Mesendoderm (in vitro differentiated cells): ENCODE data around the gene AKR7A3.
"Not testable (repeated sequence)": the region's sequence is repeated elsewhere in the genome, so short reads cannot be mapped to it uniquely, and the experiment has no call there.

Experiments used
- DNase-seq: peaks from one replicate; pipeline ENCODE4 v3.0.0; 2013
- H2AK5ac ChIP-seq: 2 replicates; pipeline ENCODE4 v1.6.1; 2013; ENCODE audit warnings: low read length, inconsistent platforms
- H2BK120ac ChIP-seq: 2 replicates; pipeline ENCODE4 v1.6.1; 2013; ENCODE audit warnings: low read depth, mild to moderate bottlenecking, low read length, moderate library complexity, mixed read lengths
- H2BK15ac ChIP-seq: replicated peaks from 2 replicates; pipeline ENCODE4 v1.6.1; 2013; ENCODE audit warnings: low read depth, mild to moderate bottlenecking, moderate library complexity
- H2BK5ac ChIP-seq: 2 replicates; pipeline ENCODE4 v1.6.1; 2013; ENCODE audit warnings: low read length, inconsistent platforms
- H3K18ac ChIP-seq: 2 replicates; pipeline ENCODE4 v1.6.1; 2013; ENCODE audit warnings: mild to moderate bottlenecking, low read length, mixed read lengths
- H3K23ac ChIP-seq: one replicate; pipeline ENCODE4 v1.6.1; 2013; ENCODE audit warnings: low read length
- H3K27ac ChIP-seq: 2 replicates; pipeline ENCODE4 v1.5.1; 2013; ENCODE audit warnings: low read depth, mild to moderate bottlenecking, inconsistent platforms, low read length, moderate library complexity
- H3K27me3 ChIP-seq: 2 replicates; pipeline ENCODE4 v1.6.1; 2013; ENCODE audit warnings: low read length, control low read depth, mild to moderate bottlenecking, inconsistent platforms; ENCODE audit not compliant: insufficient read depth, poor library complexity
- H3K36me3 ChIP-seq: 2 replicates; pipeline ENCODE4 v1.6.1; 2013; ENCODE audit warnings: low read length, inconsistent platforms; ENCODE audit not compliant: control insufficient read depth, insufficient read depth
- H3K4ac ChIP-seq: one replicate; pipeline ENCODE4 v1.6.1; 2013; ENCODE audit warnings: low read depth, mild to moderate bottlenecking, low read length, moderate library complexity
- H3K4me1 ChIP-seq: 2 replicates; pipeline ENCODE4 v1.6.1; 2013; ENCODE audit warnings: low read depth, low read length, inconsistent platforms; ENCODE audit not compliant: control insufficient read depth
- H3K4me2 ChIP-seq: 2 replicates; pipeline ENCODE4 v1.6.1; 2013; ENCODE audit warnings: low read length
- H3K4me3 ChIP-seq: 2 replicates; pipeline ENCODE4 v1.5.1; 2013; ENCODE audit warnings: mild to moderate bottlenecking, low read length
- H3K56ac ChIP-seq: one replicate; pipeline ENCODE4 v1.6.1; 2013; ENCODE audit warnings: low read length
- H3K79me1 ChIP-seq: 2 replicates; pipeline ENCODE4 v1.6.1; 2013; ENCODE audit warnings: low read length, inconsistent platforms
- H3K79me2 ChIP-seq: 2 replicates; pipeline ENCODE4 v1.6.1; 2013; ENCODE audit warnings: mild to moderate bottlenecking, low read length; ENCODE audit not compliant: control insufficient read depth, insufficient read depth
- H3K9ac ChIP-seq: 2 replicates; pipeline ENCODE4 v1.6.1; 2013; ENCODE audit warnings: low read length, inconsistent platforms
- H4K5ac ChIP-seq: one replicate; pipeline ENCODE4 v1.6.1; 2013; ENCODE audit warnings: low read length
- H4K8ac ChIP-seq: one replicate; pipeline ENCODE4 v1.6.1; 2013; ENCODE audit warnings: low read depth, mild to moderate bottlenecking, control low read depth, low read length, moderate library complexity
- WGBS: extraction: QIAGEN DNeasy Blood & Tissue Kit; methylation state at CpG from one replicate; pipeline ENCODE4 v1.1.7; 2013; ENCODE audit warnings: low lambda C conversion rate, missing lambda C conversion rate; ENCODE audit not compliant: insufficient coverage; ENCODE audit errors: extremely low coverage; 5-methylcytosine and 5-hydroxymethylcytosine counted together

AKR7A3 gene

DNA sequence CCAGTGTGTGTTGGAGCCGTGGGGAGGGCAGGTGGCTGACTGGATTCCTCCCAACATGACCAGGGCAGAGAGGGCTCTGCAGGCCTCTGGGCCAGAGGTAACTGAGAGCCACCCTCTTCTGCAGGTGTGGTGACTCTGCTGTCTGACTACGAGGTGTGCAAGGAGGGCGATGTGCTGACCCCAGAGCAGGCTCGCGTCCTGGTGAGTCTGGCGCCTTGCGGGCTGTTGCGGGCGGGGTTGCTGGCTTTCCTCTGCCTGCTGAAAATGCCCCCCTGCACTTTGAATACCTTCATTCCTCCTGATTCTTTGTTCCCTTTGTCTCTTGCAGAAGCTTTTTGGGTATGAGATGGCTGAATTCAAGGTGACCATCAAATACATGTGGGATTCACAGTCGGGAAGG is 30.2 kb downstream of the AKR7A3 start:
- Histone ChIP-seq H3K56ac (no peak overlapping the region), H3K18ac (no peak overlapping the region), H3K79me2 (peaks cover 25% of the 10 kb centered on the region), H2BK5ac (no peak overlapping the region), H3K9ac (no peak overlapping the region), H3K4me2 (no peak overlapping the region), H2AK5ac (no peak overlapping the region), H4K5ac (no peak overlapping the region), H3K4me3 (no peak overlapping the region), H3K36me3 (peaks cover 18% of the 10 kb centered on the region), H4K8ac (no peak overlapping the region), H2BK15ac (no peak overlapping the region), H3K79me1 (peaks cover 14% of the 10 kb centered on the region), H2BK120ac (no peak overlapping the region), H3K23ac (no peak overlapping the region), H3K27me3 (no peaks in the 10 kb centered on the region), H3K4me1 (peaks cover 1% of the 10 kb centered on the region), H3K27ac (no peak overlapping the region), H3K4ac (no peak overlapping the region)
- no CpG with 5 or more reads among the region's 10 CpGs for WGBS
- DNase-seq = no peak

DNA sequence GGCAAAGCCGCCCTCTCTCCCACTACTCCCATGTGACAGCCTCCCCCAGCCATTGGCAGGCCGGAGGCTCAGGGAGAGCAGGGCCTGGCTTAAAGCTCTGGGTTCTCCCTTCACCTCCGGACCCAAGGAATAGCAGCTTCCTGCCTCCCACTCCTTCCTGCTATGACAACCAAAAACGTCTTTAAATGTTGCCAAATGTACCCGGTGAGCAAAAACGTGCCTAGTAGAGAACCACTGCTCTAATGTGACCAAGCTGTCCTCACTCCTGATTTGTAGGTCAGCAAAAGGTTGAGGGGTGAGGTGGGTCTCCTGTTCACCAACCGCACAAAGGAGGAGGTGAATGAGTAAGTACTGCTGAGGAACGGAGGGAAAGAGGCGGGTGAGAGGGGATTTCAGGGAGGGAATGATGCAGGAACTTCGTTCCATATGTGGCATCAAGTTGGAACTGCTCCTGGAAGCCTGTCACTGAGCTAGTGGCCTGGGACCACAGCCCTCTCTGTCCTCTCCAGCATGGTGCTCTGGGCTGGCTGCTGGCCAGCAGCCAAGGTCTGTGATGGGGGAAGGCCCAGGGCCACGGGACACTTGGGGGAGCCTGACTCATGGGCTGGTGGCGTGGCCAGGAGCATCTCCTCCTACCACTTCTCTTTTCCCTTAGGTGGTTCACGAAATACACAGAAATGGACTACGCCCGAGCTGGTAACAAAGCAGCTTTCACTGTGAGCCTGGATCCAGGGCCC is 31.2 kb downstream of the AKR7A3 start:
- H3K23ac ChIP-seq = no peak overlapping the region
- H3K56ac ChIP-seq = no peak overlapping the region
- H3K36me3 ChIP-seq = peaks cover 18% of the 10 kb centered on the region
- H2BK5ac ChIP-seq = no peak overlapping the region
- DNase-seq = no peak
- no peak overlapping the region for H3K27ac ChIP-seq
- peaks cover 35% of the 10 kb centered on the region for H3K79me2 ChIP-seq
- H3K18ac ChIP-seq = no peak overlapping the region
- peaks cover 4% of the 10 kb centered on the region for H3K4me1 ChIP-seq
- no peak overlapping the region for H2AK5ac ChIP-seq
- no peak overlapping the region for H3K9ac ChIP-seq
- H3K27me3 ChIP-seq = no peaks in the 10 kb centered on the region
- no CpG with 5 or more reads among the region's 15 CpGs for WGBS
- no peak overlapping the region for H3K4me3 ChIP-seq
- no peak overlapping the region for H3K4ac ChIP-seq
- H2BK120ac ChIP-seq = no peak overlapping the region
- H3K4me2 ChIP-seq = no peak overlapping the region
- H3K79me1 ChIP-seq = peaks cover 14% of the 10 kb centered on the region
- H4K8ac ChIP-seq = no peak overlapping the region
- H2BK15ac ChIP-seq = no peak overlapping the region
- no peak overlapping the region for H4K5ac ChIP-seq

DNA sequence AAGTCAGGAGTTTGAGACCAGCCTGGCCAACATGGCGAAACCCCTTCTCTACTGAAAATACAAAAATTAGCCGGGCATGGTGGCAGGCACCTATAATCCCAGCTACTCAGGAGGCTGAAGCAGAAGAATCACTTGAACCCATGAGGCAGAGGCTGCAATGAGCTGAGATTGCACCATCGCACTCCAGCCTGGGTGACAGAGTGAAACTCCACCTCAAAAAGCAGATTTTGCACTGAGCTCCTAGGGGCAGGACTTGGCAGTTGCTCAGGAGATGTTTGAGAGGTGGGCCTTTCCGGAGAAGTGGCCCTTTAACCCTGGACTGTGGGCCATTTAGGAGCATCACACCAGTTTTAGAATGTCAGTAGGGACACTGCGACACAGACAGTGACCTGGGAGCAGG is 32.3 kb downstream of the AKR7A3 start:
- not testable (repeated sequence) for DNase-seq

DNA sequence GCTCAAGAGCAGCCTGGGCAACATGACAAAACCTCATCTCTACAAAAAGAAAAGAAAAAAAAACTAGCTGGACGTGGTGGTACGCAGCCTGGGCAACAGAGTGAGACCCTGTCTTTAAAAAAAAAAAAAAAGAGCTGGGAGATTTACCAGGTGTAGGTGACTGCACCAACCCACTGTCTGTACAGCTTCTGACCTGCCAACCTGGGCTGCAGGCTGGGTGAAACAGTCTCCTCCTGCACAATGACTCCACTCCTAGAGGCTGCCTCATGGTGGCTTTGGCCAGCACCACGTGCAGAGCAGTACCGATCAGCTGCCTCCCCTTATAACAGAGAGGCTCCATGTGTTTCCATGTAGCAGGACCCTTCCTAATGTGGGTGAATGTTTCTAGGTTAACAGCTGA is 33.3 kb downstream of the AKR7A3 start:
- no peak overlapping the region for H3K23ac ChIP-seq
- no peak overlapping the region for H2BK15ac ChIP-seq
- no peak overlapping the region for H2AK5ac ChIP-seq
- peaks cover 22% of the 10 kb centered on the region for H3K79me1 ChIP-seq
- H3K56ac ChIP-seq = no peak overlapping the region
- H3K4ac ChIP-seq = no peak overlapping the region
- no peak overlapping the region for H2BK5ac ChIP-seq
- H3K18ac ChIP-seq = no peak overlapping the region
- peaks cover 14% of the 10 kb centered on the region for H3K36me3 ChIP-seq
- H3K27me3 ChIP-seq = no peaks in the 10 kb centered on the region
- no peak overlapping the region for H3K27ac ChIP-seq
- WGBS = no CpG with 5 or more reads among the region's 4 CpGs
- DNase-seq = no peak
- no peak overlapping the region for H3K9ac ChIP-seq
- H3K79me2 ChIP-seq = peaks cover 52% of the 10 kb centered on the region
- H2BK120ac ChIP-seq = no peak overlapping the region
- no peak overlapping the region for H3K4me2 ChIP-seq
- H4K8ac ChIP-seq = no peak overlapping the region
- no peak overlapping the region for H4K5ac ChIP-seq
- no peak overlapping the region for H3K4me3 ChIP-seq
- H3K4me1 ChIP-seq = peaks cover 6% of the 10 kb centered on the region

More for the DNA sequence above, 32.3 kb downstream of the AKR7A3 start:
- H3K23ac ChIP-seq, H3K4me1 ChIP-seq, H3K4ac ChIP-seq, H3K27ac ChIP-seq, H2AK5ac ChIP-seq, H3K9ac ChIP-seq, H3K27me3 ChIP-seq, H4K5ac ChIP-seq, H3K18ac ChIP-seq, H3K4me3 ChIP-seq, H2BK15ac ChIP-seq, H4K8ac ChIP-seq, H2BK120ac ChIP-seq, H2BK5ac ChIP-seq, H3K56ac ChIP-seq, H3K4me2 ChIP-seq: not testable (repeated sequence)
- H3K79me1 ChIP-seq = peaks cover 17% of the 10 kb centered on the region
- H3K36me3 ChIP-seq = peaks cover 18% of the 10 kb centered on the region
- peaks cover 42% of the 10 kb centered on the region for H3K79me2 ChIP-seq
- no CpG with 5 or more reads among the region's 5 CpGs for WGBS

DNA sequence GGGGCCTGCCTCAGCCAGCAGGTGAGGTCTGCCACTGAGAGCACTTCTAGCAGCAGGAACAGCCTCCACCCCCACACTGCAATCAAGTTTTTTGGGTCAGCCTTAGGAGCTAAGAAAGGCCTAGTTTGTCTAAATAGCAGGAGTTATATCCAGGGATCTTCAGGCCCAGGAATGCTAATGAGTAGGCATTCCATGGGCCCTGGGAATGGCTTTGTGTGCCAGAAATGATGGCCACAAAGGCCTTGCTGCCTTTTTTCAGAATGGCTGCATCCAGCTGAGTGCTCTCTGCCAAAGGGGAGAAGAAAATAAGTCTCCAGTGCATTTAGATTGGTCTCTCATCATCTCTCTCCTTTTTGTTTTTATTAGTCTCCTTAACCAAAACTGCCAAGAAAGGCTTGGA is 34.2 kb downstream of the AKR7A3 start:
- H2AK5ac ChIP-seq = no peak overlapping the region
- H3K23ac ChIP-seq = no peak overlapping the region
- peak; percentile 33 for DNase-seq
- peaks cover 59% of the 10 kb centered on the region for H3K79me2 ChIP-seq
- H3K56ac ChIP-seq = no peak overlapping the region
- H2BK120ac ChIP-seq = no peak overlapping the region
- no peak overlapping the region for H3K27ac ChIP-seq
- no peak overlapping the region for H3K4me3 ChIP-seq
- peaks cover 22% of the 10 kb centered on the region for H3K79me1 ChIP-seq
- H4K5ac ChIP-seq = no peak overlapping the region
- H3K4me1 ChIP-seq = peaks cover 6% of the 10 kb centered on the region
- H3K27me3 ChIP-seq = no peaks in the 10 kb centered on the region
- no peak overlapping the region for H2BK5ac ChIP-seq
- H4K8ac ChIP-seq = no peak overlapping the region
- H3K36me3 ChIP-seq = peaks cover 10% of the 10 kb centered on the region
- H3K9ac ChIP-seq = no peak overlapping the region
- no peak overlapping the region for H2BK15ac ChIP-seq
- H3K4me2 ChIP-seq = no peak overlapping the region
- H3K18ac ChIP-seq = no peak overlapping the region
- no peak overlapping the region for H3K4ac ChIP-seq
